Endothelial cell of umbilical vein (primary cell): ENCODE data around the gene NAP1L4. TPM values are rescaled to one million over a fixed set of nuclear protein-coding genes. Genes with fewer than 3 reads are reported as not detected.

Experiments
- BruUV-seq: library from RNA; stranded (reverse); fragments of 400-500 nt; replicated peaks from 2 replicates; lab custom pipeline; 2021; lab: Mats Ljungman, UMichigan
- CTCF ChIA-PET: fragments of 300-600, 350-600 bp; sonication (Branson Sonifier 250); formaldehyde crosslinking; loops from one replicate; lab custom pipeline; 2021; ENCODE audit warnings: antibody characterized with exemption, inconsistent platforms; lab: Charles Lee
- POLR2A ChIA-PET: fragments of 300-600, 350-600 bp; sonication (Branson Sonifier 250); formaldehyde crosslinking; loops from one replicate; lab custom pipeline; 2021; ENCODE audit warnings: antibody characterized with exemption, inconsistent platforms; lab: Charles Lee
- DNase-seq: peaks from one replicate; pipeline ENCODE4 v3.0.0-alpha.2; 2011; ENCODE audit warnings: low read depth, low spot score
- FAIRE-seq: peaks from 2 replicates; lab custom pipeline; 2011; peaks lifted over from hg19 to GRCh38; lab: Jason Lieb, UNC
- H2AFZ ChIP-seq: 2 replicates; pipeline ENCODE4 v1.6.0; 2012; ENCODE audit warnings: low read depth, low read length, control low read depth, inconsistent platforms
- H3K27ac ChIP-seq: 2 replicates; pipeline ENCODE4 v1.5.1; 2011; ENCODE audit warnings: low read depth, mild to moderate bottlenecking, control low read depth, low read length, moderate library complexity; ENCODE audit not compliant: insufficient read depth
- H3K27me3 ChIP-seq, 2 experiments: 2 replicates each; pipeline versions ENCODE4 v1.6.0 to v1.6.1; 2011; ENCODE audit warnings: low read length in 2 of 2, mixed read lengths in 1 of 2; ENCODE audit not compliant: control insufficient read depth in 2 of 2, insufficient read depth in 2 of 2
- H3K36me3 ChIP-seq, 2 experiments: 2 replicates in 1 of 2; 3 replicates in 1 of 2; pipeline ENCODE4 v1.5.1; 2011; ENCODE audit warnings: low read length in 2 of 2, mild to moderate bottlenecking in 1 of 2, moderate library complexity in 1 of 2; ENCODE audit not compliant: control insufficient read depth in 2 of 2, insufficient read depth in 2 of 2; ENCODE audit errors: extremely low read depth in 1 of 2
- H3K4me1 ChIP-seq: 3 replicates; pipeline ENCODE4 v1.5.1; 2011; ENCODE audit warnings: mild to moderate bottlenecking, low read length; ENCODE audit not compliant: control insufficient read depth, insufficient read depth; ENCODE audit errors: extremely low read depth
- H3K4me2 ChIP-seq: 2 replicates; pipeline ENCODE4 v1.6.1; 2011; ENCODE audit warnings: low read length, control low read depth, mixed read lengths; ENCODE audit not compliant: insufficient read depth
- H3K4me3 ChIP-seq, 3 experiments: fragments of 200-600 bp in 1 of 3; sonication (generic), shearing (Covaris generic) in 1 of 3; replicated peaks in 1 of 3; 2 replicates each; pipeline ENCODE4 v1.5.1; 2011 to 2016; ENCODE audit warnings: control low read depth in 3 of 3, low read length in 3 of 3, mild to moderate bottlenecking in 2 of 3, inconsistent platforms in 1 of 3, low read depth in 1 of 3, moderate library complexity in 1 of 3; ENCODE audit not compliant: insufficient read depth in 1 of 3
- H3K79me2 ChIP-seq: 2 replicates; pipeline ENCODE4 v1.6.0; 2012; ENCODE audit warnings: low read length, inconsistent platforms; ENCODE audit not compliant: control insufficient read depth, insufficient read depth
- H3K9ac ChIP-seq: replicated peaks from 2 replicates; pipeline ENCODE3; 2011; ENCODE audit warnings: low read length, control low read depth; ENCODE audit not compliant: insufficient read depth; ENCODE audit errors: extremely low read depth
- H3K9me1 ChIP-seq: replicated peaks from 3 replicates; pipeline ENCODE4 v1.6.0; 2011; ENCODE audit warnings: mild to moderate bottlenecking, low read length; ENCODE audit not compliant: control insufficient read depth, insufficient read depth; ENCODE audit errors: extremely low read depth
- H3K9me3 ChIP-seq: replicated peaks from 2 replicates; pipeline ENCODE4 v1.5.1; 2012; ENCODE audit warnings: low read length, inconsistent platforms; ENCODE audit not compliant: control insufficient read depth, insufficient read depth
- H4K20me1 ChIP-seq: replicated peaks from 2 replicates; pipeline ENCODE3; 2011; ENCODE audit warnings: mild to moderate bottlenecking, low read length; ENCODE audit not compliant: control insufficient read depth, insufficient read depth; ENCODE audit errors: extremely low read depth
- CTCF ChIP-seq, 2 donors: IDR thresholded peaks; 1 replicate in 1 of 2; 2 replicates in 1 of 2; pipeline ENCODE4 v1.5.1; 2011; ENCODE audit warnings: low read length in 2 of 2, mild to moderate bottlenecking in 2 of 2, moderate library complexity in 2 of 2, control low read depth in 1 of 2, inconsistent platforms in 1 of 2, low read depth in 1 of 2; ENCODE audit not compliant: insufficient read depth in 1 of 2; ENCODE audit errors: extremely low read depth in 1 of 2
- EZH2 ChIP-seq: IDR thresholded peaks from 2 replicates; pipeline ENCODE4 v1.6.1; 2012; ENCODE audit warnings: borderline replicate concordance, low read depth, mild to moderate bottlenecking, moderate library complexity, low read length, inconsistent platforms; ENCODE audit not compliant: severe bottlenecking
- FOS ChIP-seq: IDR thresholded peaks from 2 replicates; pipeline ENCODE4 v1.6.1; 2011; ENCODE audit warnings: mild to moderate bottlenecking, low read length, moderate library complexity, borderline replicate concordance; ENCODE audit not compliant: insufficient read depth
- GATA2 ChIP-seq: IDR thresholded peaks from 2 replicates; pipeline ENCODE4 v1.7.0; 2011; ENCODE audit warnings: low read depth, mild to moderate bottlenecking, moderate library complexity, mixed read lengths, low read length; ENCODE audit not compliant: insufficient read length, insufficient read depth
- JUN ChIP-seq: IDR thresholded peaks from 2 replicates; pipeline ENCODE4 v1.6.1; 2011; ENCODE audit warnings: borderline replicate concordance, low read depth; ENCODE audit not compliant: insufficient read length, insufficient read depth
- MAX ChIP-seq: IDR thresholded peaks from 2 replicates; pipeline ENCODE4 v1.6.1; 2011; ENCODE audit not compliant: insufficient read depth, insufficient read length
- MYC ChIP-seq: IDR thresholded peaks from one replicate; pipeline ENCODE4 v1.6.1; 2011; ENCODE audit warnings: mild to moderate bottlenecking, low read depth, low read length
- POLR2A ChIP-seq: IDR thresholded peaks from 2 replicates; pipeline ENCODE4 v1.6.1; 2012; ENCODE audit warnings: low read depth, mild to moderate bottlenecking, control low read depth, low read length
- POLR2AphosphoS5 ChIP-seq: IDR thresholded peaks from 2 replicates; pipeline ENCODE4 v1.6.1; 2012; ENCODE audit warnings: low read depth, mild to moderate bottlenecking, control low read depth, low read length, moderate library complexity; ENCODE audit not compliant: insufficient read depth
- dilution Hi-C: fragments of 300-500 bp; cut with MboI; formaldehyde crosslinking; loops from one replicate; pipeline ENCODE4 v1.15.0; 2019; ENCODE audit warnings: low sequenced_read_pairs; ENCODE audit not compliant: extremely low pct_ligation_motif_present
- intact Hi-C: fragments of 100-400 bp; cut with micrococcal nuclease; formaldehyde crosslinking; loops from one replicate; pipeline ENCODE4 v1.10.0; 2022
- polyA plus RNA-seq, 4 experiments: library from polyadenylated mRNA; depleted of rRNA in 3 of 4; stranded (reverse) in 3 of 4; unstranded in 1 of 4; fragments of >200 nt; gene quantifications; 2 replicates each; pipeline versions ENCODE4 v1.2.1 to v1.2.3, GENCODE V29; 2011 to 2012; ENCODE audit warnings: missing spikeins in 1 of 4
- total RNA-seq: library from RNA; stranded (reverse); gene quantifications from 2 replicates; pipeline ENCODE4 v1.2.3, GENCODE V29; 2021

NAP1L4 gene
- total and polyA plus RNA-seq, 2 donors (not counting 3 experiments of a cell fraction or from before 2014, with no cell fraction given): 100.0 to 177 TPM

GRCh38 chr11:2924381-2924780 is 67.7 kb downstream of the NAP1L4 start:
- dilution Hi-C loops: no loop called here

More at GRCh38 chr11:2924381-2924780, 67.7 kb downstream of the NAP1L4 start:
- Histone ChIP-seq H2AFZ (no peak overlapping the region), H3K4me2 (no peak overlapping the region), H3K27me3 (no peaks in the 10 kb centered on the region), H3K36me3 (no peaks in the 10 kb centered on the region), H3K9me3 (no peaks in the 10 kb centered on the region), H3K9ac (no peak overlapping the region), H3K27ac (no peak overlapping the region), H3K4me1 (peaks cover 4% of the 10 kb centered on the region), H3K79me2 (peaks cover 28% of the 10 kb centered on the region), H4K20me1 (no peaks in the 10 kb centered on the region), H3K4me3 (no peak overlapping the region), H3K9me1 (no peaks in the 10 kb centered on the region)
- POLR2A ChIA-PET: no interaction called here
- no TSS peak for BruUV-seq
- TF ChIP-seq JUN (no peak), POLR2AphosphoS5 (no peak), POLR2A (no peak), MYC (no peak), EZH2 (no peak), GATA2 (no peak), CTCF (IDR thresholded peaks at IDR 0.05; ENCODE audit: extremely low read depth in 1 of 2, insufficient read depth in 1 of 2, low read depth in 1 of 2, low read length in 2 of 2) (no peak), FOS (no peak), MAX (no peak)
- intact Hi-C loops: no loop called here
- FAIRE-seq (no peak), DNase-seq (no peak)
- CTCF ChIA-PET: interaction anchor here (0.6 to 1.8 kb wide), 4 partner anchors 26 to 391 kb away, joined by 3 to 9 read pairs (median 3); no protein-coding TSS in a partner anchor
